Panc1 (cell line): Measurements from ENCODE around the gene VPS4B.
A peak's percentile ranks its signal among the peaks of the same experiment; 100 is the strongest.

Experiments
- POLR2AphosphoS5 ChIP-seq: IDR thresholded peaks from 2 replicates; pipeline ENCODE4 v1.6.1; 2012; ENCODE audit warnings: mild to moderate bottlenecking, low read depth, low read length, moderate library complexity
- TF ChIP-seq, protein P1 (sequence below), 2 experiments: IDR thresholded peaks; 2 replicates each; pipeline ENCODE4 v1.6.1; 2011 to 2012; ENCODE audit warnings: low read depth in 2 of 2, control low read depth in 1 of 2, low read length in 1 of 2, mild to moderate bottlenecking in 1 of 2, moderate library complexity in 1 of 2; ENCODE audit not compliant: insufficient read depth in 1 of 2
- TF ChIP-seq, protein P2 (sequence below): fragments of 450-650 bp; IDR thresholded peaks from 2 replicates; pipeline ENCODE4 v1.5.1; 2017; ENCODE audit warnings: mild to moderate bottlenecking

DNA sequence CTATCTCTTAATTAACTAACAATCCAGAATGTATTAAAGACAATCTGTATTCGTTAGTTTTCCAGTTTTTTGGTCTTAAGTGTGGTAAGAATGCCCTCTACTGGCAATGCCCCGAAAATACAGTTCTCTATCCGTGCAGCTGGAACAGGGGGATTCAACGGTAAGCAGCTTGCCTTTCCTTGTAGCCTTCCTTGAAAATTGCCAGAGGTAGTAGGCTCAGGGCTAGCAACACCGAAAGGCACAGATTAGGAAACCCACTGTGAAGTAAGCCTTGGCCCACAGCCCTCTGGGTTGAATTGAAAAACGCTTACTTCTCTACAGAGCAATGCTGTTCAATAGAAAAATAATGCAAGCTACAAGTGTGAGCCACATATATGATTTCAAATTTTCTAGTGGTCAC is 17.1 kb upstream of the VPS4B start:
- TF ChIP-seq, protein P1, sequence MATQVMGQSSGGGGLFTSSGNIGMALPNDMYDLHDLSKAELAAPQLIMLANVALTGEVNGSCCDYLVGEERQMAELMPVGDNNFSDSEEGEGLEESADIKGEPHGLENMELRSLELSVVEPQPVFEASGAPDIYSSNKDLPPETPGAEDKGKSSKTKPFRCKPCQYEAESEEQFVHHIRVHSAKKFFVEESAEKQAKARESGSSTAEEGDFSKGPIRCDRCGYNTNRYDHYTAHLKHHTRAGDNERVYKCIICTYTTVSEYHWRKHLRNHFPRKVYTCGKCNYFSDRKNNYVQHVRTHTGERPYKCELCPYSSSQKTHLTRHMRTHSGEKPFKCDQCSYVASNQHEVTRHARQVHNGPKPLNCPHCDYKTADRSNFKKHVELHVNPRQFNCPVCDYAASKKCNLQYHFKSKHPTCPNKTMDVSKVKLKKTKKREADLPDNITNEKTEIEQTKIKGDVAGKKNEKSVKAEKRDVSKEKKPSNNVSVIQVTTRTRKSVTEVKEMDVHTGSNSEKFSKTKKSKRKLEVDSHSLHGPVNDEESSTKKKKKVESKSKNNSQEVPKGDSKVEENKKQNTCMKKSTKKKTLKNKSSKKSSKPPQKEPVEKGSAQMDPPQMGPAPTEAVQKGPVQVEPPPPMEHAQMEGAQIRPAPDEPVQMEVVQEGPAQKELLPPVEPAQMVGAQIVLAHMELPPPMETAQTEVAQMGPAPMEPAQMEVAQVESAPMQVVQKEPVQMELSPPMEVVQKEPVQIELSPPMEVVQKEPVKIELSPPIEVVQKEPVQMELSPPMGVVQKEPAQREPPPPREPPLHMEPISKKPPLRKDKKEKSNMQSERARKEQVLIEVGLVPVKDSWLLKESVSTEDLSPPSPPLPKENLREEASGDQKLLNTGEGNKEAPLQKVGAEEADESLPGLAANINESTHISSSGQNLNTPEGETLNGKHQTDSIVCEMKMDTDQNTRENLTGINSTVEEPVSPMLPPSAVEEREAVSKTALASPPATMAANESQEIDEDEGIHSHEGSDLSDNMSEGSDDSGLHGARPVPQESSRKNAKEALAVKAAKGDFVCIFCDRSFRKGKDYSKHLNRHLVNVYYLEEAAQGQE (IDR thresholded peaks at IDR 0.05; ENCODE audit: insufficient read depth in 1 of 2, low read depth in 2 of 2, low read length in 1 of 2) = no peak
- no peak for TF ChIP-seq POLR2AphosphoS5
- TF ChIP-seq, protein P2, sequence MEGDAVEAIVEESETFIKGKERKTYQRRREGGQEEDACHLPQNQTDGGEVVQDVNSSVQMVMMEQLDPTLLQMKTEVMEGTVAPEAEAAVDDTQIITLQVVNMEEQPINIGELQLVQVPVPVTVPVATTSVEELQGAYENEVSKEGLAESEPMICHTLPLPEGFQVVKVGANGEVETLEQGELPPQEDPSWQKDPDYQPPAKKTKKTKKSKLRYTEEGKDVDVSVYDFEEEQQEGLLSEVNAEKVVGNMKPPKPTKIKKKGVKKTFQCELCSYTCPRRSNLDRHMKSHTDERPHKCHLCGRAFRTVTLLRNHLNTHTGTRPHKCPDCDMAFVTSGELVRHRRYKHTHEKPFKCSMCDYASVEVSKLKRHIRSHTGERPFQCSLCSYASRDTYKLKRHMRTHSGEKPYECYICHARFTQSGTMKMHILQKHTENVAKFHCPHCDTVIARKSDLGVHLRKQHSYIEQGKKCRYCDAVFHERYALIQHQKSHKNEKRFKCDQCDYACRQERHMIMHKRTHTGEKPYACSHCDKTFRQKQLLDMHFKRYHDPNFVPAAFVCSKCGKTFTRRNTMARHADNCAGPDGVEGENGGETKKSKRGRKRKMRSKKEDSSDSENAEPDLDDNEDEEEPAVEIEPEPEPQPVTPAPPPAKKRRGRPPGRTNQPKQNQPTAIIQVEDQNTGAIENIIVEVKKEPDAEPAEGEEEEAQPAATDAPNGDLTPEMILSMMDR = peak; percentile 67
